K562 (cell line): Measurements from ENCODE around the gene FUT6. TPM values are rescaled to one million over a fixed set of nuclear protein-coding genes. Genes with fewer than 3 reads are reported as not detected.

ENCODE experiments used
- CTBP1 ChIP-seq: fragments of 450-650 bp; IDR thresholded peaks from 2 replicates; pipeline ENCODE4 v1.6.1; 2016; ENCODE audit warnings: borderline replicate concordance
- DACH1 ChIP-seq: fragments of 450-650 bp; IDR thresholded peaks from 2 replicates; pipeline ENCODE4 v1.6.1; 2018; ENCODE audit not compliant: partially characterized antibody
- HDAC1 ChIP-seq, 2 experiments: fragments of 450-650 bp; IDR thresholded peaks; 2 replicates each; pipeline ENCODE4 v1.6.1; 2016 to 2017; ENCODE audit warnings: inconsistent platforms in 1 of 2, mild to moderate bottlenecking in 1 of 2, moderate library complexity in 1 of 2
- HNRNPLL ChIP-seq: fragments of 200-400 bp; formaldehyde crosslinking; IDR thresholded peaks from 2 replicates; pipeline ENCODE4 v1.6.1; 2017; ENCODE audit warnings: low read length, low read depth, mild to moderate bottlenecking; ENCODE audit not compliant: poor library complexity, severe bottlenecking
- L3MBTL2 ChIP-seq: fragments of 450-650 bp; IDR thresholded peaks from 2 replicates; pipeline ENCODE4 v1.6.1; 2016; ENCODE audit warnings: mild to moderate bottlenecking, moderate library complexity
- MLX ChIP-seq, 2 experiments: fragments of 450-650 bp in 1 of 2; sonication (generic) in 1 of 2; formaldehyde crosslinking; conservative IDR thresholded peaks; 2 replicates each; pipeline versions ENCODE4 v1.4.0 to v1.8.1; 2020 to 2022; ENCODE audit warnings: mild to moderate bottlenecking in 1 of 2, missing genetic modification reagents in 1 of 2
- NFIC ChIP-seq: fragments of 450-650 bp; IDR thresholded peaks from 2 replicates; pipeline ENCODE4 v1.6.1; 2017; ENCODE audit warnings: mild to moderate bottlenecking, inconsistent platforms
- RBFOX2 ChIP-seq: fragments of 200-400 bp; formaldehyde crosslinking; IDR thresholded peaks from 2 replicates; pipeline ENCODE4 v1.6.1; 2017; ENCODE audit warnings: low read depth, mild to moderate bottlenecking, low read length, moderate library complexity
- TCF3 ChIP-seq: sonication (generic); formaldehyde crosslinking; IDR thresholded peaks from 2 replicates; pipeline ENCODE4 v1.4.0; 2020; ENCODE audit warnings: mild to moderate bottlenecking, missing genetic modification reagents
- U2AF1 ChIP-seq: fragments of 200-400 bp; formaldehyde crosslinking; optimal IDR thresholded peaks from 2 replicates; pipeline ENCODE3; 2017; ENCODE audit warnings: mild to moderate bottlenecking, low read depth, low read length, moderate library complexity
- U2AF2 ChIP-seq: fragments of 200-400 bp; formaldehyde crosslinking; optimal IDR thresholded peaks from 2 replicates; pipeline ENCODE3; 2017; ENCODE audit warnings: low read depth, mild to moderate bottlenecking, low read length
- YY1 ChIP-seq, 3 experiments: IDR thresholded peaks; 2 replicates each; pipeline ENCODE4 v1.6.1; 2011; ENCODE audit warnings: low read length in 2 of 3, mild to moderate bottlenecking in 2 of 3, moderate library complexity in 2 of 3, borderline replicate concordance in 1 of 3, control low read depth in 1 of 3, low read depth in 1 of 3; ENCODE audit not compliant: insufficient read depth in 3 of 3, insufficient replicate concordance in 2 of 3, control insufficient read depth in 1 of 3, insufficient read length in 1 of 3; ENCODE audit errors: extremely low read depth in 1 of 3
- ZBTB1 ChIP-seq: sonication (generic); formaldehyde crosslinking; IDR thresholded peaks from 2 replicates; pipeline ENCODE4 v1.8.1; 2023; ENCODE audit warnings: missing genetic modification reagents, low read depth, mild to moderate bottlenecking, borderline replicate concordance
- ZC3H8 ChIP-seq: fragments of 450-650 bp; IDR thresholded peaks from 2 replicates; pipeline ENCODE4 v1.6.1; 2017
- ZNF121 ChIP-seq: sonication (generic); formaldehyde crosslinking; conservative IDR thresholded peaks from 2 replicates; pipeline ENCODE4 v1.8.0; 2022; ENCODE audit warnings: missing genetic modification reagents
- ZNF224 ChIP-seq: sonication (generic); formaldehyde crosslinking; IDR thresholded peaks from 2 replicates; pipeline ENCODE4 v1.8.0; 2022; ENCODE audit warnings: mild to moderate bottlenecking, missing genetic modification reagents
- ZNF24 ChIP-seq: fragments of 450-650 bp; IDR thresholded peaks from 2 replicates; pipeline ENCODE4 v1.6.1; 2016
- ZNF431 ChIP-seq: sonication (generic); formaldehyde crosslinking; IDR thresholded peaks from 2 replicates; pipeline ENCODE4 v1.8.0; 2022; ENCODE audit warnings: mild to moderate bottlenecking, missing genetic modification reagents
- ZNF609 ChIP-seq: sonication (generic); formaldehyde crosslinking; IDR thresholded peaks from 2 replicates; pipeline ENCODE4 v1.8.1; 2023; ENCODE audit warnings: missing genetic modification reagents, mild to moderate bottlenecking, borderline replicate concordance
- ZNF707 ChIP-seq: fragments of 250-450 bp; sonication (Bioruptor Pico); conservative IDR thresholded peaks from 2 replicates; pipeline ENCODE4 v1.8.0; 2022; ENCODE audit warnings: inconsistent platforms, mild to moderate bottlenecking, moderate library complexity
- polyA plus RNA-seq, 8 experiments: library from polyadenylated mRNA; depleted of rRNA in 4 of 8; stranded (reverse) in 5 of 8; unstranded in 3 of 8; fragments of >200 nt; fragmentation: Nextera tagmentation in 2 of 8; fragmentation: Illumina TruSeq in 1 of 8; extraction: Ambion mirVana in 2 of 8; extraction: Trizol in 1 of 8; gene quantifications; 2 replicates each; pipeline versions ENCODE4 v1.2.1 to v1.2.3, GENCODE V29; 2011 to 2014; ENCODE audit warnings: inconsistent platforms in 1 of 8, missing spikeins in 1 of 8
- total RNA-seq, 7 experiments: library from RNA; depleted of rRNA in 6 of 7; stranded (reverse); fragments of >200 nt in 6 of 7; fragmentation: Illumina TruSeq in 2 of 7; extraction: Trizol in 2 of 7; gene quantifications; 2 replicates each; pipeline versions ENCODE4 v1.2.1 to v1.2.3, GENCODE V29; 2011 to 2021; ENCODE audit warnings: low replicate concordance in 1 of 7

FUT6 gene
- total and polyA plus RNA-seq, 9 of the 15 experiments (the other 6 are each of a cell fraction or from before 2014, with no cell fraction given), result 0.04 TPM; not detected in 8

- TF ChIP-seq RBFOX2 (peak; percentile 69), L3MBTL2 (peak; percentile 99), ZBTB1 (CRISPR knock-in tag) (peak; percentile 91), ZC3H8 (no peak), U2AF1 (no peak), CTBP1 (peak; percentile 87), ZNF707 (CRISPR knock-in tag) (0 out of 2 replicates have a peak, but pooled peaks have one; percentile 12), U2AF2 (no peak), ZNF609 (CRISPR knock-in tag) (peak; percentile 72; the same call in 1 of the 2 replicates), YY1 (IDR thresholded peaks at IDR 0.05; ENCODE audit: borderline replicate concordance in 1 of 3, control insufficient read depth in 1 of 3, extremely low read depth in 1 of 3, insufficient read depth in 3 of 3, insufficient read length in 1 of 3, insufficient replicate concordance in 2 of 3, low read depth in 1 of 3, low read length in 2 of 3) (peak in 2 of 3 experiments; percentile 67 to 73), MLX (CRISPR knock-in tag; conservative IDR thresholded peaks at IDR 0.05) (peak in 1 of 2 experiments; percentile 3; a peak in 1 of 4 replicates), TCF3 (CRISPR knock-in tag) (peak; percentile 39; the same call in 1 of the 2 replicates), ZNF224 (CRISPR knock-in tag) (peak; percentile 96), ZNF431 (CRISPR knock-in tag) (peak; percentile 93), ZNF121 (CRISPR knock-in tag) (peak; percentile 56), HDAC1 (IDR thresholded peaks at IDR 0.05) (peak in 1 of 2 experiments; percentile 43; a peak in 1 of 4 replicates), HNRNPLL (peak; percentile 79), NFIC (peak; percentile 75), ZNF24 (no peak), DACH1 (peak; percentile 28)
Observed at GRCh38 chr19:5803752-5804515, 35.6 kb downstream of the FUT6 start (continued).
